ENCODE results near the gene CHKA.

CHKA gene

DNA sequence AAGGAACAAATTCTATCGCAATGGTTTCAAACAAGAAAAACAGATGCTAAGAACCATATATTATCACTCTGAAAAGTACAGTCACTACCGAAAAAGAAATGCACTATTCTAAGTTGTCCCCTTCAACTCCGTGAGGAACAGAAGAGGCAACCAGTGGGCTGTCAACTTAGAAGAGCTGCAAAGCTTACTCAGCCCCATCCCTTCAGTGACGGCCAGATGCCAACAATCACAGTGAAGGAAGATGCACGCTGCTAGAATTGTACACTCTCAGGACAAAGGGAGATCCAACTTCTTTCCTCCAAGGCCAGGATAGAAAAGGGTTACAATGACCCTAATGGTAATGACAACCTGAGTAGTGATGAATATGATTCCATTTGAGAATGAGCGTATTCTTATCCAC is 38.5 kb upstream of the CHKA start:
- Histone ChIP-seq H2AFZ (ENCODE audit: low read length) (no peak overlapping the region), H3K4me2 (ENCODE audit: low read depth, low read length, poor library complexity, severe bottlenecking) (no peak overlapping the region), H3K79me2 (ENCODE audit: insufficient read depth, low read length) (no peaks in the 10 kb centered on the region), H3F3A (ENCODE audit: low read depth) (no peaks in the 10 kb centered on the region), H3K9ac (ENCODE audit: low read depth, low read length, poor library complexity, severe bottlenecking) (no peak overlapping the region), H3K4me3 (ENCODE audit: low read length, poor library complexity, severe bottlenecking) (no peak overlapping the region), H3K36me3 (ENCODE audit: insufficient read depth, low read length) (peaks cover 13% of the 10 kb centered on the region; the same call in 1 of the 2 replicates), H3K9me3 (ENCODE audit: insufficient read depth, low read depth, low read length) (no peaks in the 10 kb centered on the region), H3K27me3 (ENCODE audit: insufficient read depth, low read length, poor library complexity, severe bottlenecking) (no peaks in the 10 kb centered on the region), H3K4me1 (ENCODE audit: insufficient read depth, low read length, poor library complexity, severe bottlenecking) (no peaks in the 10 kb centered on the region), H3K9me2 (replicated peaks; ENCODE audit: low read depth, low read length) (no peaks in the 10 kb centered on the region), H4K20me1 (ENCODE audit: insufficient read depth, low read length, poor library complexity, severe bottlenecking) (no peaks in the 10 kb centered on the region)
- TF ChIP-seq, protein P1, sequence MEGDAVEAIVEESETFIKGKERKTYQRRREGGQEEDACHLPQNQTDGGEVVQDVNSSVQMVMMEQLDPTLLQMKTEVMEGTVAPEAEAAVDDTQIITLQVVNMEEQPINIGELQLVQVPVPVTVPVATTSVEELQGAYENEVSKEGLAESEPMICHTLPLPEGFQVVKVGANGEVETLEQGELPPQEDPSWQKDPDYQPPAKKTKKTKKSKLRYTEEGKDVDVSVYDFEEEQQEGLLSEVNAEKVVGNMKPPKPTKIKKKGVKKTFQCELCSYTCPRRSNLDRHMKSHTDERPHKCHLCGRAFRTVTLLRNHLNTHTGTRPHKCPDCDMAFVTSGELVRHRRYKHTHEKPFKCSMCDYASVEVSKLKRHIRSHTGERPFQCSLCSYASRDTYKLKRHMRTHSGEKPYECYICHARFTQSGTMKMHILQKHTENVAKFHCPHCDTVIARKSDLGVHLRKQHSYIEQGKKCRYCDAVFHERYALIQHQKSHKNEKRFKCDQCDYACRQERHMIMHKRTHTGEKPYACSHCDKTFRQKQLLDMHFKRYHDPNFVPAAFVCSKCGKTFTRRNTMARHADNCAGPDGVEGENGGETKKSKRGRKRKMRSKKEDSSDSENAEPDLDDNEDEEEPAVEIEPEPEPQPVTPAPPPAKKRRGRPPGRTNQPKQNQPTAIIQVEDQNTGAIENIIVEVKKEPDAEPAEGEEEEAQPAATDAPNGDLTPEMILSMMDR (conservative IDR thresholded peaks at IDR 0.05; ENCODE audit: low read length), result no peak
- no peak for TF ChIP-seq EZH2phosphoT487 (IDR thresholded peaks at IDR 0.05; ENCODE audit: borderline replicate concordance)

DNA sequence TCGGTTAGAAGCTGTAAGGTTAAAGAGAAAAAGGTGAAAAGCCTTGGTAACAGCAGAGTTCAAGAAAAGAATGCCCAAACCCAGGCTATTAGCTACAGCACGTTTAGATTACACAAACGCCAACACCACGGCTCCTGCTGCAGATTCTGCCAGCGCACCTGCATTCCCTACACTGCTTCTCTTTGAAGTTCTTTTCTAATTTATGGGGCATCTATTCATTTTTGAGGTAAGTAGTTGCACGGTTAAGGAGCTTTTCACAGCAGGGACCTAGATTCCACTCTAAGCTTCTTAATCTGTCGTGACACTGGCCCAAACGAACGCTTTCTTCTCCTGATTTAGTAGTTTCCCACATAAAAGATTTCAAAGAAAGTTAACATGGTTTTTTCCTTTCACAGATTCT is 38.0 kb upstream of the CHKA start:
- no peak overlapping the region for H3K4me2 ChIP-seq (ENCODE audit: low read depth, low read length, poor library complexity, severe bottlenecking)
- no peak overlapping the region for H3K9ac ChIP-seq (ENCODE audit: low read depth, low read length, poor library complexity, severe bottlenecking)
- no peak overlapping the region for H3K4me3 ChIP-seq (ENCODE audit: low read length, poor library complexity, severe bottlenecking)
- peaks cover 10% of the 10 kb centered on the region; the same call in 1 of the 2 replicates for H3K36me3 ChIP-seq (ENCODE audit: insufficient read depth, low read length)
- H3K27me3 ChIP-seq (ENCODE audit: insufficient read depth, low read length, poor library complexity, severe bottlenecking), result no peaks in the 10 kb centered on the region
- no peaks in the 10 kb centered on the region for H3K9me2 ChIP-seq (replicated peaks; ENCODE audit: low read depth, low read length)
- H3F3A ChIP-seq (ENCODE audit: low read depth), result no peaks in the 10 kb centered on the region
- no peaks in the 10 kb centered on the region for H4K20me1 ChIP-seq (ENCODE audit: insufficient read depth, low read length, poor library complexity, severe bottlenecking)
- no peaks in the 10 kb centered on the region for H3K79me2 ChIP-seq (ENCODE audit: insufficient read depth, low read length)
- no peaks in the 10 kb centered on the region for H3K4me1 ChIP-seq (ENCODE audit: insufficient read depth, low read length, poor library complexity, severe bottlenecking)
- H2AFZ ChIP-seq (ENCODE audit: low read length), result no peak overlapping the region
- no peak for TF ChIP-seq EZH2phosphoT487 (IDR thresholded peaks at IDR 0.05; ENCODE audit: borderline replicate concordance)
- TF ChIP-seq, protein P1 (conservative IDR thresholded peaks at IDR 0.05; ENCODE audit: low read length), result no peak
- no peaks in the 10 kb centered on the region for H3K9me3 ChIP-seq (ENCODE audit: insufficient read depth, low read depth, low read length)

DNA sequence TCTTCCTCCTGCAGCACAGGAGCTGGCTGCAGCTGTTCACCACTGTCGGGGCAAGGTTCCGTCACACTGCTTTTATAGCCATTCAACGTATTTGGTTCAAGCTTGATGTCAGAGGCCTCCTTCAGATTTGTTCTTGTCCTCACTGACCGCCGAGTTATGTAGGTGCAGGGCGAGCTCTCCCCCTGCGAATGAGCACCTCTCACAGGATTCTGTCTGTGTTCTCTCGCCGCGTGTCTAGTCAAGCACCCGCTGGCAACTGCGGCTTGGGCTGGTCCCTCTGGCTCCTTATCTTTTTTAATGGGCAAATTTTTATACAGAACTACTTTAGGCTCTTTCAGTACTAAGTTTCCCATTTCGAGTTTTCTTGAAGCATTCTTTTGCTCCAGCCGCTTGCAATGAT is 37.4 kb upstream of the CHKA start:
- Histone ChIP-seq H2AFZ (ENCODE audit: low read length) (no peak overlapping the region), H3K4me1 (ENCODE audit: insufficient read depth, low read length, poor library complexity, severe bottlenecking) (no peaks in the 10 kb centered on the region), H3K36me3 (ENCODE audit: insufficient read depth, low read length) (peaks cover 6% of the 10 kb centered on the region; the same call in 1 of the 2 replicates), H3K9ac (ENCODE audit: low read depth, low read length, poor library complexity, severe bottlenecking) (no peak overlapping the region), H3K27me3 (ENCODE audit: insufficient read depth, low read length, poor library complexity, severe bottlenecking) (no peaks in the 10 kb centered on the region), H3K9me2 (replicated peaks; ENCODE audit: low read depth, low read length) (no peaks in the 10 kb centered on the region), H3K79me2 (ENCODE audit: insufficient read depth, low read length) (no peaks in the 10 kb centered on the region), H4K20me1 (ENCODE audit: insufficient read depth, low read length, poor library complexity, severe bottlenecking) (no peaks in the 10 kb centered on the region), H3F3A (ENCODE audit: low read depth) (no peaks in the 10 kb centered on the region), H3K9me3 (ENCODE audit: insufficient read depth, low read depth, low read length) (no peaks in the 10 kb centered on the region), H3K4me3 (ENCODE audit: low read length, poor library complexity, severe bottlenecking) (no peak overlapping the region), H3K4me2 (ENCODE audit: low read depth, low read length, poor library complexity, severe bottlenecking) (no peak overlapping the region)
- no peak for TF ChIP-seq EZH2phosphoT487 (IDR thresholded peaks at IDR 0.05; ENCODE audit: borderline replicate concordance)
- TF ChIP-seq, protein P1 (conservative IDR thresholded peaks at IDR 0.05; ENCODE audit: low read length), result no peak
